GM12873 (cell line): ENCODE data around the gene GNAO1.

Experiments
- CTCF ChIP-seq: IDR thresholded peaks from 2 replicates; pipeline ENCODE4 v1.5.1; 2012; ENCODE audit warnings: low read depth, mild to moderate bottlenecking, moderate library complexity, low read length, control low read depth; ENCODE audit not compliant: insufficient read depth; ENCODE audit errors: missing control alignments

Gene GNAO1

GRCh38 chr16:56346131-56346890, 155.0 kb downstream of the GNAO1 start:
- no peak for TF ChIP-seq CTCF

- TF ChIP-seq CTCF = no peak
These were observed 155.9 kb downstream of the GNAO1 start for GRCh38 chr16:56347166-56347565.

GRCh38 chr16:56347670-56348069, 156.4 kb downstream of the GNAO1 start:
- TF ChIP-seq CTCF = no peak

- TF ChIP-seq CTCF = no peak
These were observed 157.1 kb downstream of the GNAO1 start for GRCh38 chr16:56348168-56349085.

GRCh38 chr16:56349086-56349415, 157.8 kb downstream of the GNAO1 start:
- peak; percentile 7 for TF ChIP-seq CTCF

- TF ChIP-seq CTCF = no peak
These were observed 158.4 kb downstream of the GNAO1 start for GRCh38 chr16:56349711-56350161.
